D721Med (cell line): ENCODE data around the gene PAK1.
"Not testable (repeated sequence)": the region's sequence is repeated elsewhere in the genome, so short reads cannot be mapped to it uniquely, and the experiment has no call there.

ENCODE experiments used
- DNase-seq: peaks from one replicate; pipeline ENCODE4 v3.0.0; 2011; ENCODE audit warnings: low spot score; ENCODE audit not compliant: insufficient read length
- FAIRE-seq: peaks from 2 replicates; lab custom pipeline; 2011; peaks lifted over from hg19 to GRCh38; lab: Jason Lieb, UNC
- TF ChIP-seq, protein P1 (sequence below): IDR thresholded peaks from 2 replicates; pipeline ENCODE4 v1.5.1; 2012; ENCODE audit warnings: mild to moderate bottlenecking, control low read depth; ENCODE audit not compliant: insufficient read depth; ENCODE audit errors: missing control alignments

Gene PAK1

DNA sequence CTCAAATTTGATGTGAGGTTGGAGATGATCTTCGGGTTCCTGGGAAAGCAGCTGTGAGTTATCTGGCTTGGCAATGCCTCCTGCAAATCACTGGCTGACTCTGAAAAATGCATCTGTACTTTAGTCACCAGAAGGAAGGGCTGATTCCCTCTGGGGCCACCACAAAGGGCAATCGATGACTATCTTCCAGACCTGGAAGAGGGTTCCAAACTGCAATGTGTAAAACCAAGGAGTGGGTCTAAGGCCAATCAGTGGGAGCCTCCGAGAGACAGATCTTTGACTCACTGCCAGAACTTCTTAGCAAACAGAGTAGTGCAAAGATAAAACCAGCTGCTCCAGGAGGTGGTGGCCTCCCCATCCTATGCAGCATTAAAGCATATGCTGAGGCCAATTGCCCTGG, 29.1 kb upstream of the PAK1 start:
- DNase-seq (no peak), FAIRE-seq (no peak)
- TF ChIP-seq, protein P1, sequence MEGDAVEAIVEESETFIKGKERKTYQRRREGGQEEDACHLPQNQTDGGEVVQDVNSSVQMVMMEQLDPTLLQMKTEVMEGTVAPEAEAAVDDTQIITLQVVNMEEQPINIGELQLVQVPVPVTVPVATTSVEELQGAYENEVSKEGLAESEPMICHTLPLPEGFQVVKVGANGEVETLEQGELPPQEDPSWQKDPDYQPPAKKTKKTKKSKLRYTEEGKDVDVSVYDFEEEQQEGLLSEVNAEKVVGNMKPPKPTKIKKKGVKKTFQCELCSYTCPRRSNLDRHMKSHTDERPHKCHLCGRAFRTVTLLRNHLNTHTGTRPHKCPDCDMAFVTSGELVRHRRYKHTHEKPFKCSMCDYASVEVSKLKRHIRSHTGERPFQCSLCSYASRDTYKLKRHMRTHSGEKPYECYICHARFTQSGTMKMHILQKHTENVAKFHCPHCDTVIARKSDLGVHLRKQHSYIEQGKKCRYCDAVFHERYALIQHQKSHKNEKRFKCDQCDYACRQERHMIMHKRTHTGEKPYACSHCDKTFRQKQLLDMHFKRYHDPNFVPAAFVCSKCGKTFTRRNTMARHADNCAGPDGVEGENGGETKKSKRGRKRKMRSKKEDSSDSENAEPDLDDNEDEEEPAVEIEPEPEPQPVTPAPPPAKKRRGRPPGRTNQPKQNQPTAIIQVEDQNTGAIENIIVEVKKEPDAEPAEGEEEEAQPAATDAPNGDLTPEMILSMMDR = no peak

GRCh38 chr11:77502346-77502905, 28.5 kb upstream of the PAK1 start:
- FAIRE-seq (no peak), DNase-seq (no peak)
- TF ChIP-seq, protein P1 = no peak

DNA sequence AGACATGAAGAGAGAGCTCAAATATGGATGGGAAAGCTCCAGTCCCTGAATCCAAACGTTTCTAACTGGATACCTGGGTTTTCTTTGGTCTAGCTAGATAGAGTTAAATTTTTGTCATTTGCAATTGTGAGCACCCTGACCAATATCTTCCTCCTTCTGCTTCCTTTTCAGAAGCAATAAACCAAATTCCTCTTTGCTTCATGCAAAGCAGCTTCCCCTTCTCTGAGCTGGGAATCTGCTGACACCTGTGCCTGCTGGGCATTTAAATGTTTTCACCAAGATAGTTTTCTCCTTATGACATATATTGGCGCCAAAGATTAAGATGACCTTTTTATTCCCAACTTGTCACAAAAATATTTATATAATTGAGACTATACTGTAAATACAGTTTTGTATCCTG, 27.9 kb upstream of the PAK1 start:
- FAIRE-seq (no peak), DNase-seq (no peak)
- TF ChIP-seq, protein P1 = no peak

DNA sequence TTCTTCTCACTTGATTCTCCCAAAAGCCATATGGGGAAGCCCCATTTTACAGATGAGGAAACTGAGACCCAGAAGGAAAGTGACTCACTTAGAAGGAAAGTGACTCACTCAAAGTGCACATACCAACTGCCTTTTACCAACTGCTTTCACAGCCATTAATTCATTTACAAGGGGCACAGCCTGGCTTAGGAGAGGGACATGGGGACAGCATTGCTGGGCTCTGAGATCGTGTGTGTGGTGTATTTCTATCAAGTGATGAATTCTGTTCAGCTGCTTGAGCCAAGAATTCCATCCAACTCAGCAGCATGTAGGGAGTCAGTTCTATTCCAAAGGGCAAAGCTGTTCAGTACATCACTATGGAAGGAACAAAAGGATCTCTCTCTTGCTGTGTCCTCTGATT, 23.5 kb upstream of the PAK1 start:
- DNase-seq (no peak), FAIRE-seq (no peak)
- TF ChIP-seq, protein P1 = no peak

DNA sequence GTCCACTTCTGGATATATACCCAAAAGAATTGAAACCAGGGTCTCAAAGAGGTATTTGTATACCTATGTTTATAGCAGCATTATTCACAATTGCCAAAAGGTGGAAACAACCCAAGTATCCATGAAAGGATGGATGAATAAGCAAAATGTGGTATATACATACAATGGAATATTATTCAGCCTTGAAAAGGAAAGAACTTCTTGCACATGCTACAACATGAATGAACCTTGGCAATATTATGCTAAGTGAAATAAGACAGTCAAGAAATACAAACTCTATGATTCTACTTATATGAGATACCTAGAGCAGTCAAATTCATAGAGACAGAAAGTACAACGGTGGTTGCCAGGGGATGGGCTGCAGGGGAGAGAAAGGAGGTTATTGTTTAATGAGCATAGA, 21.6 kb upstream of the PAK1 start:
- no peak for FAIRE-seq
- DNase-seq = no peak
- TF ChIP-seq, protein P1 = no peak

DNA sequence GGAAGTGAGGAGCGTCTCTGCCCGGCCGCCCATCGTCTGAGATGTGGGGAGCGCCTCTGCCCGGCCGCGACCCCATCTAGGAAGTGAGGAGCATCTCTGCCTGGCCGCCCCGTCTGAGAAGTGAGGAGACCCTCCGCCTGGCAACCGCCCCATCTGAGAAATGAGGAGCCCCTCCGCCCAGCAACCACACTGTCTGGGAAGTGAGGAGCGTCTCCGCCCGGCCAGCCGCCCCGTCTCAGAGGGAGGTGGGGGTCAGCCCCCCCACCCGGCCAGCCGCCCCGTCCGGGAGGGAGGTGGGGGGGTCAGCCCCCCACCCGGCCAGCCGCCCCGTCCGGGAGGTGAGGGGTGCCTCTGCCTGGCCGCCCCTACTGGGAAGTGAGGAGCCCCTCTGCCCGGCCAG, 16.1 kb upstream of the PAK1 start:
- not testable (repeated sequence) for FAIRE-seq, DNase-seq

GRCh38 chr11:77487790-77488189, 13.9 kb upstream of the PAK1 start:
- DNase-seq = no peak
- TF ChIP-seq, protein P1 = no peak
- FAIRE-seq = no peak
